CD4-positive, alpha-beta T cell (primary cell): ENCODE data around the gene SDC3. TPM values are rescaled to one million over a fixed set of nuclear protein-coding genes. Genes with fewer than 3 reads are reported as not detected.

ENCODE experiments used
- ATAC-seq: fragments of 200-7000 bp; cut with Tn5 transposase; one replicate; pipeline ENCODE4 v1.10.0; 2022; ENCODE audit warnings: mild to moderate bottlenecking; ENCODE audit not compliant: poor library complexity
- CTCF ChIA-PET: fragments of 350-600 bp; sonication (Branson Sonifier 250); formaldehyde crosslinking; loops from one replicate; lab custom pipeline; 2021; ENCODE audit warnings: antibody characterized with exemption, inconsistent platforms; lab: Charles Lee
- POLR2A ChIA-PET: fragments of 350-600 bp; sonication (Branson Sonifier 250); formaldehyde crosslinking; loops from one replicate; lab custom pipeline; 2021; ENCODE audit warnings: antibody characterized with exemption, inconsistent platforms; lab: Charles Lee
- DNase-seq, 14 experiments: peaks; one replicate each; pipeline ENCODE4 v3.0.0-alpha.2; 2013 to 2020; ENCODE audit warnings: mixed read lengths in 2 of 14
- H3K27ac ChIP-seq, 2 donors: one replicate each; pipeline versions ENCODE4 v1.5.1 to v1.7.0; 2013; ENCODE audit warnings: low read length in 2 of 2, low read depth in 1 of 2, mild to moderate bottlenecking in 1 of 2
- H3K27me3 ChIP-seq, 2 experiments: 1 replicate in 1 of 2; 2 replicates in 1 of 2; pipeline versions ENCODE4 v1.6.1 to v1.7.0; 2013; ENCODE audit warnings: low read length in 2 of 2, control low read depth in 1 of 2, mild to moderate bottlenecking in 1 of 2, moderate library complexity in 1 of 2; ENCODE audit not compliant: insufficient read depth in 2 of 2, control insufficient read depth in 1 of 2
- H3K36me3 ChIP-seq: one replicate; pipeline ENCODE4 v1.6.1; 2013; ENCODE audit warnings: low read length, control low read depth; ENCODE audit not compliant: insufficient read depth
- H3K4me1 ChIP-seq: one replicate; pipeline ENCODE4 v1.6.1; 2013; ENCODE audit warnings: low read length, control low read depth; ENCODE audit not compliant: insufficient read depth
- H3K4me3 ChIP-seq: one replicate; pipeline ENCODE4 v1.5.1; 2013; ENCODE audit warnings: mild to moderate bottlenecking, low read length, moderate library complexity
- H3K9me3 ChIP-seq, 2 experiments: 1 replicate in 1 of 2; 2 replicates in 1 of 2; pipeline versions ENCODE4 v1.6.1 to v1.7.0; 2013; ENCODE audit warnings: low read length in 2 of 2, mild to moderate bottlenecking in 2 of 2, control low read depth in 1 of 2, moderate library complexity in 1 of 2; ENCODE audit not compliant: control insufficient read depth in 1 of 2, insufficient read depth in 1 of 2
- H3K27ac Mint-ChIP-seq: one replicate; pipeline ENCODE4 v1.8.0; 2020; ENCODE audit warnings: mixed read lengths
- H3K27me3 Mint-ChIP-seq: one replicate; pipeline ENCODE4 v1.8.0; 2021; ENCODE audit warnings: mixed read lengths
- H3K36me3 Mint-ChIP-seq: one replicate; pipeline ENCODE4 v1.8.0; 2021; ENCODE audit warnings: low read depth, mixed read lengths
- H3K4me1 Mint-ChIP-seq: one replicate; pipeline ENCODE4 v1.8.0; 2021; ENCODE audit warnings: low read depth, mixed read lengths
- H3K4me3 Mint-ChIP-seq: one replicate; pipeline ENCODE4 v1.8.0; 2020; ENCODE audit warnings: mild to moderate bottlenecking, mixed read lengths
- H3K9me3 Mint-ChIP-seq: one replicate; pipeline ENCODE4 v1.8.0; 2020; ENCODE audit warnings: mixed read lengths
- CTCF ChIP-seq: fragments of 200-600 bp; IDR thresholded peaks from one replicate; pipeline ENCODE4 v1.8.0; 2022; ENCODE audit warnings: antibody characterized with exemption, mild to moderate bottlenecking
- intact Hi-C, 2 experiments: fragments of 100-400 bp; cut with DNase I in 1 of 2; cut with micrococcal nuclease in 1 of 2; formaldehyde crosslinking; loops; one replicate each; pipeline versions ENCODE4 v1.15.1 to v1.9.0; 2023 to 2025; cut with DNase I, micrococcal nuclease
- total RNA-seq, 174 experiments: library from RNA in 2 of 174; stranded (reverse) in 2 of 174; gene quantifications; one replicate each; pipeline ENCODE4 v1.2.3 and lab custom pipeline; 2021 to 2026

Gene SDC3
- total RNA-seq, 2 experiments from 2014 or later, result 0.14 TPM; not detected in 1

GRCh38 chr1:30948278-30948677, 39.7 kb upstream of the SDC3 start:
- peaks cover 17% of the 10 kb centered on the region for H3K4me1 Mint-ChIP-seq
- H3K27me3 Mint-ChIP-seq, result no peaks in the 10 kb centered on the region

GRCh38 chr1:30947212-30947611, 38.7 kb upstream of the SDC3 start:
- no peaks in the 10 kb centered on the region for H3K27me3 ChIP-seq
- H3K4me1 ChIP-seq, result no peaks in the 10 kb centered on the region
- TF ChIP-seq CTCF, result no peak
- H3K9me3 ChIP-seq, result no peaks in the 10 kb centered on the region
- peaks cover 91% of the 10 kb centered on the region for H3K36me3 Mint-ChIP-seq
- no peak overlapping the region for H3K27ac ChIP-seq
- H3K27ac Mint-ChIP-seq, result peak overlapping the region; percentile 58
- ChIA-PET CTCF (no interaction called here), POLR2A (no interaction called here)
- H3K4me1 Mint-ChIP-seq, result peaks cover 9% of the 10 kb centered on the region
- intact Hi-C loops, result no loop called here
- no peaks in the 10 kb centered on the region for H3K9me3 Mint-ChIP-seq
- no peak overlapping the region for H3K4me3 Mint-ChIP-seq
- DNase-seq (no peak), ATAC-seq (no peak)
- H3K27me3 Mint-ChIP-seq, result no peaks in the 10 kb centered on the region
- H3K36me3 ChIP-seq, result peaks cover 81% of the 10 kb centered on the region
- no peak overlapping the region for H3K4me3 ChIP-seq

More at GRCh38 chr1:30948278-30948677, 39.7 kb upstream of the SDC3 start:
- POLR2A ChIA-PET, result no interaction called here
- intact Hi-C loops, result no loop called here
- Histone ChIP-seq H3K9me3 (no peaks in the 10 kb centered on the region), H3K27ac (no peak overlapping the region), H3K36me3 (peaks cover 82% of the 10 kb centered on the region), H3K4me1 (no peaks in the 10 kb centered on the region), H3K4me3 (no peak overlapping the region), H3K27me3 (no peaks in the 10 kb centered on the region)
- H3K9me3 Mint-ChIP-seq, result no peaks in the 10 kb centered on the region
- ATAC-seq, result no peak
- no peak for TF ChIP-seq CTCF
- no peak overlapping the region for H3K4me3 Mint-ChIP-seq
- peak overlapping the region; percentile 58 for H3K27ac Mint-ChIP-seq
- peaks cover 93% of the 10 kb centered on the region for H3K36me3 Mint-ChIP-seq
- peak in 1 of 14 experiments; percentile 9 for DNase-seq
- CTCF ChIA-PET, result no interaction called here

GRCh38 chr1:30942326-30942963, 33.9 kb upstream of the SDC3 start:
- ChIA-PET CTCF (no interaction called here), POLR2A (no interaction called here)
- ATAC-seq (no peak), DNase-seq (no peak)
- peaks cover 77% of the 10 kb centered on the region for H3K36me3 ChIP-seq
- H3K4me1 Mint-ChIP-seq, result peaks cover 6% of the 10 kb centered on the region
- H3K9me3 ChIP-seq, result no peaks in the 10 kb centered on the region
- peaks cover 89% of the 10 kb centered on the region for H3K36me3 Mint-ChIP-seq
- no peak overlapping the region for H3K27ac ChIP-seq
- no peaks in the 10 kb centered on the region for H3K27me3 Mint-ChIP-seq
- no peak overlapping the region for H3K27ac Mint-ChIP-seq
- intact Hi-C loops, result no loop called here
- H3K9me3 Mint-ChIP-seq, result no peaks in the 10 kb centered on the region
- H3K4me3 Mint-ChIP-seq, result no peak overlapping the region
- no peak overlapping the region for H3K4me3 ChIP-seq
- H3K27me3 ChIP-seq, result no peaks in the 10 kb centered on the region
- H3K4me1 ChIP-seq, result no peaks in the 10 kb centered on the region
- no peak for TF ChIP-seq CTCF
